NCI-H526 treated with DMSO at 0.1 percent for 48 hours (cell line): ENCODE data around the gene NSL1.
"Not testable (repeated sequence)": the region's sequence is repeated elsewhere in the genome, so short reads cannot be mapped to it uniquely, and the experiment has no call there.

Experiments
- DNase-seq: peaks from one replicate; lab custom pipeline; 2025; lab: John Stamatoyannopoulos, UW

The NSL1 gene

DNA sequence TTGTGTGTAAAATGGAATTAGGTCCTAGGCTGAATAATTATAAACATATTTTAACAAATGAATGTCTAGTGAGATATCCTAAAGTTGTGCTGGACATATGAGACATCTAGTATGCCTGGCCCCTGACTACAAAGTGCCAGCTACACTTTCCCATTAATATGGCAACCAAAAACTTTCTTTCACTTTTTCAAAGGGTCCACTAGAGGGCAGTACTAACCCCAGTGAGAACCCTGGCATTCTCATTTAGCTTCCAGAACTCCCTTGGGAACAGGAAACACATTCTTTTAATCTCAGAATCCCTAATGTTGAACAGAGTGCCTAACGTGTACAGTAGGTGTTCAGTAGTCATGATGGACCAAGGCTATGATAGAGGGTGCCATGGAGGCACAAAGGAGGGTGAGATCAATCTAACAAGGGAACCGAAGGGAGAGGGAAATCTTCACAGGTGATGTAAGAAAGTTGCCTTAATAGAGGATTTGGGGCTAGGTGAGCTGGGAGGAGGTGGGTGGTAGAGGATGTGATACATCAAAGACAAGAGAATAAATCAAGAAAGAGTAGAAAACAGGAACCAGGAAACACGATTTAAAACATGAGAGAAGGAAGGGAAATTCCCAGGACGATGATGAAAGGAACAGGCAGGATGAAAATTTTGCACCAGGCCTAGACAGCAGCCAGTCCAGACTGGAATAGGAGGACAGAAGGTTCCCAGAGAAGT, 41.6 kb downstream of the NSL1 start:
- DNase-seq = peak; percentile 7

DNA sequence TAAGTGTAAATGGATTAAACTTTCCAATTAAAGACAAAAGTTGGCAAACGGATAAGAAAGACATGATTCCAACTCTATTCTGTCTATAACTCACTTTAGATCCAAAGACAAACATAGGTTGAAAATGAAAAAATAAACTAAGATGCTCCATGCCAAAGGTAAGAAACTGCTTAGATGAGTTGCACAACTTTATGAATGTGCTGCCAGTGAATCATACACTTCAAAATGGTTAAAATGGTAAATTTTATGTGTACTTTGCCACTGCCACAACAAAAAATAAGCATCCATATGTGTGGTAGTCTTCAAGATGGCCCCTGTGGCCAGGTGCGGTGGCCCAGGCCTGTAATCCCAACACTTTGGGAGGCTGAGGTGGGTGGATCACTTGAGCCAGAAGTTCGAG, 45.0 kb downstream of the NSL1 start:
- DNase-seq = no peak

DNA sequence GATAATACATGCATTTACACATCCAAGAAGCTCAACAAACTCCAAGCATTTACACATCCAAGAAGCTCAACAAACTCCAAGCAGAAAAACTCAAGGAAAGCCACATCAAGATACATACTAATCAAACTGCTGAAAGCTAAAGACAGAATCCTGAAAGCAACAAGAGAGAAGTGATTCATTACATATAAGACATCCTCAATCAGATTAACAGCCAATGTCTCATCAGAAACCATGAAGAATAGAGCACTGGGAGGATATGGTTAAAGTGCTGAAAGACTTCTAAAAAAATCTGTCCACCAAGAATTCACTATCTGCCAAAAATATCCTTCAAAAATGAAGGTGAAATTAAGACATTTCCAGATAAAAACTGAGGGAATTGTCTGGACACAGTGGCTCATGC, 46.3 kb downstream of the NSL1 start:
- no peak for DNase-seq

DNA sequence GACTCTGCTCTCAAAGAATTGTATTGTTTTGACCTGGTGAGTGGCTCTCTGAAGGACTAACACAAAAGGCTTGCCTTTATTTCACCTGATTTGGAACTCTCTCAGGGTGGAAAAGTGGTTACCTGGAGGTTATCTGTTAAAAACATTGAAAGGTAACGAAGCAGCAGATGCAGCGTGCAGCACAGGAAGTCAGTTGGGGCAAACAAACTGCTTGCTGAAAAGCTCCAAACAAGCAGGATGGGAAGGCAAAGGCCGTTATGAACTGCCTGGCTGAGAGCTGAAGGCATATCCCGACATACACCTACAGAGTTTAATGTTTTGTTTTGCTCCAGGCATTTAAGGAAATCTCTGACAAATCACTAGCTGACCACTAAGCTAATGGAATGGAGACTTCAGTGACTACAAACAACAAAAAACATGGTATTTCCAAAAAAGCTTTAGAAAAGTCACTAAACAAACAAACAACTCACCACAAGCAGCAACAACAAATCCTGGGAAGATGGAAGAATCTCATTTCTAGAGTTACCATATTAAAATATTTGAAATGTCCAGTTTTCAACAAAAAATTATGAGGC, 47.6 kb downstream of the NSL1 start:
- DNase-seq = no peak

DNA sequence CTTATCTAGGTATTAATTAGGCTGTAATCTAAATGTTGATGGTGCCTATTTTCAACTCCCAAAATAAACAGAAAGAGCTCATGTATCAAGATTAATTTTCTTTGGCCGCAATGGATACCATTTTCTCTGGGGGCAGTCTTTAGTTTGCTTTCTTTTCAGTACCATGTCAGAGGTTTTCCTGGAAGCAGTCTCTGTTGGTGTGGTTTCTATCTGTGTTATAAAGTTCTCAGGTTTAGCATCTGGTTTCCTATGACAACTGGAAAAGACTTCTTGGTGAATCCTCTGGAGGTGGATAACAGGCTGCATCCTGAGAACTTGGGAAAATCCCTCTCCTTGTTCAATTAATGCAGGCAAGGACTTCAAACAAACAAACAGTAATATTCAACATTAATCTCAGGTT, 53.2 kb downstream of the NSL1 start:
- DNase-seq = no peak

DNA sequence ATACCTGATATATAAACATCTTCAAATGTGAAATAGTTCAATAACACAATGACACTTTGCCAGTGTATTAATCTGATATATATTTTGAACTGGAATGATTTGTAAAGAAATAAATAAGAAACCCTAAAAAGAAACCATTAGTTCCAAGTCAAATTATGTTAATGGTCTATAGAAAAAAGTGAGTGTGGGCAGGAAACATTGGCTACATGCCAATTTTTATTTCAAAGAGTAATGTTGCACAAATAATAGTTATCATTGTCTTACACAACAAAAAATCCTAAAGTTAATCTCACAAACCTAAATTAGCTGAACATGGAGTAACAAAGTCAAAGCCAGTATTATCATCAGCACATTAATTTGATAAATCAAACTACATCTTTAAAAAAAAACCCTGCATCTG, 54.0 kb downstream of the NSL1 start:
- DNase-seq = no peak

DNA sequence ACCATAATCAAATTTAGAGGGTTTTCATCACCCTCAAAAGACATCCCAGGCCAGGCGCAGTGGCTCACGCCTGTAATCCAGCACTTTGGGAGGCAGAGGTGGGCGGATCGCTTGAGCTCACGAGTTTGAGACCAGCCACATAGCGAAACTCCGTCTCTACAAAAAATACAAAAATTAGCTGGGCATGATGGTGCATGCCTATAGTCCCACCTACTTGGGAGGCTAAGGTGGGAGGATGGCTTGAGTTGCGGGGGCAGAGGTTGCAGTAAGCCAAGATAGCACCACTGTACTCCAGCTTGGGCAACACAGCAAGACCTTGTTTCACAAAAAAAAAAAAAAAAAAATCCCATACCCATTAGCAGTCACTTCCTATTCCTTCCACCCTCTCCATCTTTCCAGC, 58.5 kb downstream of the NSL1 start:
- DNase-seq = no peak

DNA sequence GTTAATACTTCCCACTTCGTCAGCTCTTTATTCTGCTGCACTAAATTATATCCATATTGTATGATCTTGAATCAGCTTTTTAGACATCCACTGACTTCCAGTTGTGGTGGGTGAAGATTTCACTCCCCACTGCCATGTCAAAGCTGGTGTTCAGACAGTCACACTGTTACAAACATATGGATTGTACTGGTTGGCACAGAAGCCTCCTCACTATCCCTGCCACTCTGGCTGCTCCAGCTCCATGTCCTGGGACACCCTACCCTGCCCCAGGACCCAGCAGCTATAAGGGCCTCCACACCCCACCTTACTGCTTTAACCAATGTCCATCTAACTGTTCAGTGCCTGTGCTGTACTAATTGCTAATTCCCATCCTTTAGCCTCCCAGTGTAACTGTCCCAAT, 59.9 kb downstream of the NSL1 start:
- DNase-seq = no peak

DNA sequence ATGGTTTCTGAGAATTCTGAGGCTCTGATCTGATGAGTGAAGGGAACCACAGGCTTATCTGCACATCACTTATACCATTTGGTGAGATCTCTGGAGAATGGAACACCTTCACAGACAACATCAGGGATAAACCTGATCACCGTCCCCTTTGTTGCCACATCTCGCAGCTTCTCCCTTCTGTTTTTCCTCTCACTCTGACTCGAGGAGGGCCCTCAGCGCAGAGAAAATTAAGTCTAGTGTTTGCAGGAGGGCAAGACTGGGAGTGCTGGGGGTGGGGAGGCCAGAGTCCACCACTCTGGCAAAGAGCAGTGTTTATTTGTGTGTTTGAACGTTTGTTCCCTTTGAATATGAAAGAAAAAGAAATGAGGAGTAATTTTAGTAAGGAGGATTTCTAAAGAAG, 63.0 kb downstream of the NSL1 start:
- DNase-seq = no peak

DNA sequence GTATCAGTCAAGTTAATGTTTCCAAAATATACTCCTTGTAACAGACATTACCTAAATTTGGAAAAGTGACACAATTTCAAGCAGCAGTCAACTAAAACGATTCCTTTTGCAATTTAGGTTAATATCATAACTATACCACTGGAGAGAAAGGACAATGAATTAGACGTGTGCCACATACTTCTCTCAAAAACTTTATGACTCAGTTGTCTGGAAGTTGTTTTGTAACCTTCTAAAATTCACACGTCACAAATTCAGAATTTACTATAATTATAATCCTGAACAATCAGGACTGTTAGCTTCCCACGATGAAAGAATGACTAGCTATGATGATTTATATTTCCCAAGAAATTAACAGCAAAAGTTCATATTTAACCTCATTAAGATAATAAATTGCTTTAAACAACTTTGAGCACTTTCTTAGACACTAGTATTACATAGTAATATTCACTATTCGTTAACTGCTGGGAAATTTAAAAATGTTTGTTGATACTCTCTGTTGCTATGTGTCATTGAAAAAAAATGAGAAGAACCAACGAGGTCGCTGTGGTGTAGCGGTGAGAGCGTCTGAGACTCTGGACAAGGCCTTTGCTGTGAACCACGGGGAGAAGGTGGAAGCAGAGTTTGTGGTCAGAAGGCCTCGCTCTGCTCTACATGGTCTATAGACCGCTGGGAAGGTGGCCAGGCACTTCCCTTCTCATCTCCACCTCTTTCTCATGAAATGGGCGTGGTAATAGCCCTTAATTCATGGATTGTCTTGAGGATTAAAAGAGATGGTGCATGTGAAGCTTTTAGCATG, 64.0 kb downstream of the NSL1 start:
- DNase-seq = no peak

DNA sequence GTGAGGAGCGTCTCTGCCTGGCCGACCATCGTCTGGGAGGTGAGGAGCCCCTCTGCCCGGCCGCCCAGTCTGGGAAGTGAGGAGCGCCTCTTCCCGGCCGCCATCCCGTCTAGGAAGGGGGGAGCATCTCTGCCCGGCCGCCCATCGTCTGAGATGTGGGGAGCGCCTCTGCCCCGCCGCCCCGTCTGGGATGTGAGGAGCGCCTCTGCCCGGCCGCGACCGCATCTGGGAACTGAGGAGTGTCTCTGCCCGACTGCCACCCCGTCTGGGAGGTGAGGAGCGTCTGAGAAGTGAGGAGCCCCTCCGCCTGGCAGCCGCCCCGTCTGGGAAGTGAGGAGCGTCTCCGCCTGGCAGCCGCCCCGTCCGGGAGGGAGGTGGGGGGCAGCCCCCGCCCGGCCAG, 66.9 kb downstream of the NSL1 start:
- DNase-seq = not testable (repeated sequence)

DNA sequence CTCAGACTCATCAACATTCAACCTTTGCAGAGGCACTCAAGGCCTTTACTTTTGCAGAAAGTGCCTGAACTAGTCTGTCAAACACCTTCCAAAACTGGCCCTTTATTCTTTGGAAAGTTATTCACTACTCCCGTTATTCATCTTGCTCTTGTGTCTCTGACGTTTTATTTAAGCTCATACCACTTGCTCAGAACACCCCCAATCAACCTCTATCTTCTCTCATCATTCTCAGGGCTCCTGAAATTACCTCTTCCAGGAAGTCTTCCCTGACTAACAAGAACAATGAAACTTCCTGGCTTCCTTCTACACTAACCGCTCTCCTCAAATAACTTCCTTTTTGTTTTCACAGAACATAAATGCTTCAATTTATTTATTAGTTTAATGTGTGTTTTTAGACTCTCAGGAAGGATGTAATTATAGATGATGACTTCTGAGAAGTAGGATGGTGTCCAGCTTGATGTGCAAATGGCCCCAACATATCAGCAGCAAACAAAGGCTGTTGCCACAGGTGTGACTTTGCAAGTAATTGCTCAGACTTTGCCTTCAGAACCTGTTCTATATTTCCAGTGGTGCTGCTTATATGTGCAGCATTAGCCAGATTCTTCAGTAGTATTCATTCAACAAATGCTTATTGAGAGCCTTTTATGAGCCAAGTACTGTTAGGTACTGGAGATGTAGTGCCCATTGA, 69.2 kb downstream of the NSL1 start:
- DNase-seq = no peak

DNA sequence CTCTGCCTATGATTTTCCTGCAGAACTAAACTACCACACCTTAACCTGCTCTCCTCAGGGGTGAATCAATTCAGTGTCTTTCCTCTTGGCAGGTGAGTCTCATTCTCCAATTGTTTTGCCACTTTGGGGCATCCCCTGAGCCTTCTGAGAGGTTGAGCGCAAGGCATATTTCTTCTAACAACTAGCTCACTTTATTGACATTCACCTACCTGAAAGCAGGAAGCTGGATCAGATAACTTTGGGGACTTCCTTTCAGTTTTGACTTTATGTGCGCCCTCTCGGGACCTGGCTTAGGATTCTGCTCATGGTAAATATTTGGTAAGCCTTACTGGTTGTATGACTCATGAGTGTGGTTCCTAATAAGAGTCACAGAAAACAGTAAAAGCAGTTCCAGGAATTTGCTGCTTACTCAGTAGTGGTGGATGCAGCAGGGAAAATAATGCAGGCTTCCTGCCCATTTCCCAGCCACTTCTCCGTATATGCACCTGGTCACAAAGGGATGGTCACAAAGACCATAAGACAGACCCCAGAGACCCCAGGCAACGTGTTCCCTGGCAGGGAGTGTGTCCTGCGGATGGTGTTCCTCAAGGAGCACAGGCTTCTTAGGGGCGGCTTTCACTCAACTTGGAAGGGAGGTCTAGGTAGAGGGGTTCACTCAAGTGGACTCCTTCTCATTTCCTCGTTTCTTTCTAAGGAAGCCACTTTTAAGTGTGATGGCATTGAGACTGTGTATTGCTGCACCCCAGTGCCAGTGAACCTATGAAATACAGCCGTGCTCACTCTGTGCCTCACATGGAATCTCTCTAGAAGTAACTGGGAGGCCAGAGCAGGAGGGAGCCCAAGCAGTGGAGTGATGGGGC, 70.0 kb downstream of the NSL1 start:
- no peak for DNase-seq

DNA sequence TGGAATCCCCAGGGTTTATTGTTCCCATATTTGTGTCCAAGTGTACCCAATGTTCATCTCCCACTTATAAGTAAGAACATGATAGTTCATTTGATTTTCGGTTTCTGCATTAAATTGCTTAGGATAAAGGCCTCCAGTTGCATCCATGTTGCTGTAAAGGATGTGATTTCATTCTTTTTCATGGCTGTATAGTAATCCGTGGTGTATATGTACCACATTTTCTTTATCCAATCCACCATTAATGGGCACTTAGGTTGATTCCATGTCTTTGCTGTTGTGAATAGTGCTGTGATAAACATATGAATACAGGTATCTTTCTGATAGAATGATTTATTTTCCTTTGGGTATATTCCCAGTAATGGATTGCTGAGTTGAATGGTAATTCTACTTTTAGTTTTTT, 71.9 kb downstream of the NSL1 start:
- no peak for DNase-seq

DNA sequence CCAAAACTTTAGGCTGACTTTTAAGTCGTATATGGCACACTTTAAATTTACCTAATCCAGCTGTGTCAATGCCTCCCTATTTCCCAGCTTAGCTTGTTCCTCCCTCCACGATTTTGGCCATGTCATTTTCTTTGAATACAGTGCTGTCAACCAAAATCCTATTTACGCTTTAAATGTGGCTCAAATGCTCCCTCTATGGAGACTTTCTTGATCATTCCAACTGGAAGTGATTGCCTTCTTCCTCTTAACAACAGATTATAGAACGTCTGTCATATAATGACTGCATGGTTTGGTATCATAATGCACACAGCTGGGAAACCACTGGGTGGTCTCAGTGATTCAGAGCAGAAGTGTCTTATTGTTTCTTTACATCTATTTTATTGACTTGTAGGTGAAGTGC, 73.1 kb downstream of the NSL1 start:
- no peak for DNase-seq

DNA sequence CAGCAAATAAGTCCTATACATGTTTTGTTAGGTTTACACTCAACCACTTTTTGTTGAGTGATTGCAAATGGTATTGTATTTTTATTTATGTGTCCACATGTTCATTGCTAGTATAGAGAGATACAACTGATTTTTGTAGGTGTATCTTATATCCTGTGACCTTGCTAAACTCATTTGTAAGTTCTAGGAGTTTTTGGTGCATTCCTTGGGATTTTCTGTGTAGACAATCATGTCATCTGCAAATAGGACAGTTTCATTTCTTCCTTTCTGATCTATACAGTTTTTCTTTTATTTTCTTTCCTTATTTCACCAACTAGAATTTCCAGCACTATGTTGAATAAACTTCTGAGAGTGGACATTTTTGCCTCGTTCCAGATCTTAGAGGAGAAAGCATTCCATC, 75.4 kb downstream of the NSL1 start:
- DNase-seq = no peak

DNA sequence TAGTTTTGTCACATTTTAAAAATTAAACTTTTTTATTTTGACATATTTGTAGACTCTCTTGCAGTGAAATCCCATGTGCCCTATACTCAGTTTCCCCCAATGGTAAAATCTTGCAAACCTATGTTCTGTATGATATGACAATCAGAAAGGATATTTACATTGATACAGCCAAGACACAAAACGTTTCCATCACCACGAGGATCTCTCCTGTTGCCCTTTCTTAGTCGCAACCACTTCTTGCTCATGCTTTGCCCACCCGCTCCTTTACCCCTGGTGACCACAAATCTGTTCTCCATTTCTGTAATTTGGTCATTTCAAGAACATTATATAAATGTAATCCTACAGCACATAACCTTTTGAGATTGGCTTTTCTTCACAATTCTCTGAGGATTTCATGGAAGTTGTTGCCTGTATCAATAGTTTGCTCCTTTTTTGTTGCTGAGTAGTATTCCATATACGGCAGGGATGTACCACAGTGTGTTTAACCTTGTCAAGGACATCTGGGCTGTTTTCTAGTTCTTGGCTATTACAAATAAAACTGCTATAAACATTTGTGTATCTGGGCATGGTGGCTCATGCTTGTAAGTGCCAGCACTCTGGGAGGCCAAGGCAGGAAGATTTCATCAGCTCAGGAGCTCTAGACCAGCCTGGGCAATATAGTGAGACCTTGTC, 78.0 kb downstream of the NSL1 start:
- no peak for DNase-seq

DNA sequence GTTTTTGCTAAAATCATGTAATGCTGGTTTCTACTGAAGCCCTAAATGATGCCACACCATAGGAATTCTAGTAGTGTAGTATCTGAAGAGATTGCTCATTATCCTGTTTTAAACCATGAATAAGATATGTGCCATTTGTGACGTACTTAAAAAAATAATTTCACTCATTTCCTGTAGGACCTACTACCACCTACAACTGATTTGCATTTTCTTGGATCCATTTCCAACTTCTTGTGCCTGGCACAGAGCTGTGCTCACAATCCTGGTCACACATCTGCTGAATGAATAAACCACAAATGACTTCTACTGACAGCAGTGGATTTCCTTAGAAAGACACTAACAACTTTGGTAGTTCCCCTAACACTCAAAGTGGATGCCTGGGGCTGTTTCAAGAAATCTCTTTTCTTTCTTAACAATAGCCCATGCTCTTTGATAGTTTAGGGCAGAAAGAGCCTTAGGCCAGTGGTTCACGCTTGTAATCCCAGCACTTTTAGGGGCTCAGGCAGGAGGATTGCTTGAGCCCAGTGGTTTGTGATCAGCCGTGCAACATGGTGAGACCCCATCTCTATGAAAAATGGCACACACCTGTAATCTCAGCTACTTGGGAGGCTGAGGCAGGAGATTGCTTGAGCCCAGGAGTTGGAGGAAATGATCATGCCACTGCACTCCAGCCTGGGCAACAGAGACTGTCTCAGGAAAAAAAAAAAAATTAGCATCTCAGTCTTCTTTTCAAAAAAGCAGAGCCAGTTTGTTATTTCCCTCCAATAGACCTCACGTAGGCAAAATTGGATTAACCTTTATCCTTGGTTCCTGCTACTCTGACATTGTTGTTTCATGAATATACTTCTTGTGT, 78.9 kb downstream of the NSL1 start:
- DNase-seq = no peak

DNA sequence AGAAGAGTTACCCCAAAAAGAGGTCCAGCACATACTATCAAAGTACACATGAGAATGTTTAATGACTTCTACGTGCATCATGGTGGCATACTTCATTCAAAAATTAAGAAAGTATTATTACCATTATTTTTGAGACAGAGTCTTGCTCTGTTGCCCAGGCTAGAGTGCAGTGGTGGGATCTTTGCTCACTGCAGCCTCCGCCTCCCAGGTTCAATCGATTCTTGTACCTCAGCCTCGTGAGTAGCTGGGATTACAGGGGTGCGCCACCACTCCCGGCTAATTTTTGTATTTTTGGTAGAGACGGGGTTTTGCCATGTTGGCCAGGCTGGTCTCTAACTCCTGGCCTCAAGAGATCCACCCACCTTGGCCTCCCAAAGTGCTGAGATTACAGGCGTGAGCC, 79.6 kb downstream of the NSL1 start:
- DNase-seq = not testable (repeated sequence)

DNA sequence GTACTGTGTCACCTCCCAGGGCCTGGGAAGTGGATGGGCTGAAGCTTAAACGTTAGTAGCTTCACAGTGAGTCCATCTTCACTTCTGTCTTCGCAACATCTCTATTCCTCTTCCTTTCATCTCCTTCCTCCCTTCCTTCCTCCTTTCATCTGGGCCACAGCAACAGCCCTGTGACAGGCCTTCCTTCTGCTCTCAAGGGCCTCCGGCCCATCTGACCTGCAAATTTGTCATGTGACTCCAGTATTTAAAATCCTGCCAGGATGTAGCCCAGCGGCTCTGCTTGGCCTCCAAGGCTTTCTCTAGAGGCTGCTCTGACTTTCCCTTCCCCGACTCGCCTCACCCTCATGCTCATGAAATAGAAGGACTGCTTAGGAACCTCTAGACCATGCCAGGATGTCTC, 81.0 kb downstream of the NSL1 start:
- DNase-seq = no peak
